Mesenchymal stem cell (in vitro differentiated cells and primary cell): Measurements from ENCODE around the gene APH1A.

Experiments
- DNase-seq: peaks from one replicate; pipeline ENCODE4 v3.0.0-alpha.2; 2013
- H2AFZ ChIP-seq: one replicate; pipeline ENCODE4 v1.6.1; 2013; ENCODE audit warnings: low read depth, mild to moderate bottlenecking, control low read depth, inconsistent platforms, low read length, moderate library complexity
- H2AK5ac ChIP-seq: 2 replicates; pipeline ENCODE4 v1.6.1; 2013; ENCODE audit warnings: low read length, moderate library complexity, mild to moderate bottlenecking, inconsistent platforms; ENCODE audit not compliant: severe bottlenecking
- H2BK120ac ChIP-seq: one replicate; pipeline ENCODE4 v1.6.1; 2013; ENCODE audit warnings: low read depth, mild to moderate bottlenecking, inconsistent platforms, low read length, moderate library complexity
- H2BK12ac ChIP-seq, 2 experiments: one replicate each; pipeline ENCODE4 v1.6.1; 2013; ENCODE audit warnings: inconsistent platforms in 2 of 2, low read length in 2 of 2, mild to moderate bottlenecking in 2 of 2, moderate library complexity in 2 of 2, control low read depth in 1 of 2
- H2BK15ac ChIP-seq: one replicate; pipeline ENCODE4 v1.6.1; 2013; ENCODE audit warnings: mild to moderate bottlenecking, low read depth, inconsistent platforms; ENCODE audit not compliant: poor library complexity, severe bottlenecking
- H2BK5ac ChIP-seq: 2 replicates; pipeline ENCODE4 v1.6.1; 2013; ENCODE audit warnings: low read depth, mild to moderate bottlenecking, low read length, control low read depth, inconsistent platforms; ENCODE audit not compliant: poor library complexity, severe bottlenecking
- H3K14ac ChIP-seq, 2 experiments: one replicate each; pipeline ENCODE4 v1.6.1; 2013; ENCODE audit warnings: inconsistent platforms in 2 of 2, low read length in 2 of 2, control low read depth in 1 of 2, mild to moderate bottlenecking in 1 of 2, moderate library complexity in 1 of 2
- H3K18ac ChIP-seq, 2 experiments: one replicate each; pipeline ENCODE4 v1.6.1; 2013; ENCODE audit warnings: inconsistent platforms in 2 of 2, low read length in 2 of 2, control low read depth in 1 of 2, low read depth in 1 of 2, mild to moderate bottlenecking in 1 of 2
- H3K23ac ChIP-seq, 2 experiments: one replicate each; pipeline ENCODE4 v1.6.1; 2013; ENCODE audit warnings: inconsistent platforms in 2 of 2, low read length in 2 of 2, mild to moderate bottlenecking in 2 of 2, moderate library complexity in 2 of 2, control low read depth in 1 of 2
- H3K27ac ChIP-seq: 2 replicates; pipeline ENCODE4 v1.5.1; 2013; ENCODE audit warnings: mild to moderate bottlenecking, moderate library complexity, low read length, control low read depth, inconsistent platforms; ENCODE audit not compliant: poor library complexity, severe bottlenecking
- H3K27me3 ChIP-seq, 2 experiments: 2 replicates each; pipeline versions ENCODE4 v1.6.1 to v1.7.0; 2013; ENCODE audit warnings: low read length in 2 of 2, mild to moderate bottlenecking in 2 of 2, moderate library complexity in 2 of 2, control low read depth in 1 of 2, inconsistent platforms in 1 of 2; ENCODE audit not compliant: control insufficient read depth in 1 of 2, insufficient read depth in 1 of 2
- H3K36me3 ChIP-seq, 2 experiments: 2 replicates each; pipeline versions ENCODE4 v1.6.1 to v1.7.0; 2013; ENCODE audit warnings: low read length in 2 of 2, control low read depth in 1 of 2, inconsistent platforms in 1 of 2, low read depth in 1 of 2, mild to moderate bottlenecking in 1 of 2; ENCODE audit not compliant: insufficient read depth in 2 of 2, control insufficient read depth in 1 of 2
- H3K4ac ChIP-seq, 2 experiments: one replicate each; pipeline ENCODE4 v1.6.1; 2013; ENCODE audit warnings: inconsistent platforms in 2 of 2, low read length in 2 of 2, mild to moderate bottlenecking in 2 of 2, moderate library complexity in 2 of 2, control low read depth in 1 of 2, low read depth in 1 of 2
- H3K4me1 ChIP-seq: 2 replicates; pipeline ENCODE4 v1.6.1; 2013; ENCODE audit warnings: low read depth, low read length, control low read depth; ENCODE audit not compliant: control insufficient read depth, insufficient read depth
- H3K4me2 ChIP-seq: 2 replicates; pipeline ENCODE4 v1.6.1; 2013; ENCODE audit warnings: low read length, mild to moderate bottlenecking, inconsistent platforms; ENCODE audit not compliant: poor library complexity, severe bottlenecking
- H3K4me3 ChIP-seq, 2 experiments: 2 replicates each; pipeline versions ENCODE4 v1.5.1 to v1.7.0; 2013; ENCODE audit warnings: low read length in 2 of 2, mild to moderate bottlenecking in 2 of 2, control low read depth in 1 of 2, low read depth in 1 of 2; ENCODE audit not compliant: insufficient read depth in 1 of 2
- H3K79me1 ChIP-seq: replicated peaks from 2 replicates; pipeline ENCODE4 v1.6.1; 2013; ENCODE audit warnings: mild to moderate bottlenecking, control low read depth, low read length, inconsistent platforms; ENCODE audit not compliant: poor library complexity, severe bottlenecking
- H3K9ac ChIP-seq: 2 replicates; pipeline ENCODE4 v1.7.0; 2013; ENCODE audit warnings: mild to moderate bottlenecking, low read length, moderate library complexity
- H3K9me3 ChIP-seq: 2 replicates; pipeline ENCODE4 v1.7.0; 2013; ENCODE audit warnings: mild to moderate bottlenecking, low read length; ENCODE audit not compliant: control insufficient read depth
- H4K8ac ChIP-seq: one replicate; pipeline ENCODE4 v1.6.1; 2013; ENCODE audit warnings: inconsistent platforms, mild to moderate bottlenecking, low read length, moderate library complexity
- H4K91ac ChIP-seq: one replicate; pipeline ENCODE4 v1.6.1; 2013; ENCODE audit warnings: mild to moderate bottlenecking, low read length, inconsistent platforms
- WGBS: methylation state at CpG from one replicate; pipeline ENCODE4 v1.1.7; 2013; ENCODE audit warnings: mixed read lengths; 5-methylcytosine and 5-hydroxymethylcytosine counted together

APH1A gene

GRCh38 chr1:150280138-150280707 lies 11.4 kb upstream of the APH1A start:
- Histone ChIP-seq H3K14ac (no peak overlapping the region), H3K23ac (no peak overlapping the region), H2BK15ac (no peak overlapping the region), H4K91ac (no peak overlapping the region), H3K36me3 (peaks cover 0 to 47% of the 10 kb centered on the region in 2 experiments), H2AK5ac (no peak overlapping the region), H3K18ac (no peak overlapping the region), H2BK12ac (no peak overlapping the region), H3K9me3 (no peaks in the 10 kb centered on the region), H3K79me1 (no peaks in the 10 kb centered on the region), H3K4me3 (no peak overlapping the region), H3K9ac (peak overlapping the region; percentile 98), H3K27ac (no peak overlapping the region), H4K8ac (no peak overlapping the region), H2AFZ (no peak overlapping the region), H3K27me3 (peaks cover 0 to 14% of the 10 kb centered on the region in 2 experiments), H3K4me1 (peaks cover 11% of the 10 kb centered on the region), H2BK120ac (no peak overlapping the region), H3K4me2 (no peak overlapping the region), H3K4ac (no peak overlapping the region), H2BK5ac (no peak overlapping the region)
- 90% methylated on average over 6 of the region's 6 CpGs for WGBS
- DNase-seq = no peak

- Histone ChIP-seq H2BK5ac (no peak overlapping the region), H3K4me3 (peak overlapping the region in 1 of 2 experiments; percentile 80), H3K36me3 (peaks cover 0 to 25% of the 10 kb centered on the region in 2 experiments), H2AK5ac (no peak overlapping the region), H3K18ac (no peak overlapping the region), H2BK15ac (no peak overlapping the region), H3K23ac (no peak overlapping the region), H2BK120ac (no peak overlapping the region), H3K4me1 (peaks cover 3% of the 10 kb centered on the region), H4K8ac (no peak overlapping the region), H3K9me3 (no peaks in the 10 kb centered on the region), H3K27me3 (no peaks in the 10 kb centered on the region), H3K14ac (no peak overlapping the region), H3K9ac (peak overlapping the region; percentile 92), H3K4me2 (no peak overlapping the region), H4K91ac (no peak overlapping the region), H3K4ac (no peak overlapping the region), H3K27ac (no peak overlapping the region), H3K79me1 (no peaks in the 10 kb centered on the region), H2AFZ (no peak overlapping the region), H2BK12ac (no peak overlapping the region)
- 77% methylated on average over 1 of the region's 1 CpG for WGBS
- no peak for DNase-seq
Measured at GRCh38 chr1:150273311-150273710, 4.5 kb upstream of the APH1A start.

GRCh38 chr1:150271291-150271959 lies 2.6 kb upstream of the APH1A start:
- Histone ChIP-seq H2BK15ac (no peak overlapping the region), H3K4me1 (peaks cover 11% of the 10 kb centered on the region), H3K14ac (no peak overlapping the region), H4K8ac (no peak overlapping the region), H3K79me1 (peaks cover 8% of the 10 kb centered on the region), H2BK5ac (no peak overlapping the region), H3K9me3 (no peaks in the 10 kb centered on the region), H3K4me3 (no peak overlapping the region), H2AK5ac (no peak overlapping the region), H2BK120ac (no peak overlapping the region), H4K91ac (no peak overlapping the region), H3K23ac (no peak overlapping the region), H3K27me3 (no peaks in the 10 kb centered on the region), H2BK12ac (no peak overlapping the region), H2AFZ (no peak overlapping the region), H3K36me3 (peaks cover 1 to 20% of the 10 kb centered on the region in 2 experiments), H3K4me2 (no peak overlapping the region), H3K27ac (no peak overlapping the region), H3K9ac (peak overlapping the region; percentile 36), H3K4ac (no peak overlapping the region), H3K18ac (no peak overlapping the region)
- no peak for DNase-seq
- WGBS = 97% methylated on average over 7 of the region's 7 CpGs

- Histone ChIP-seq H3K36me3 (peaks cover 13 to 29% of the 10 kb centered on the region in 2 experiments), H3K4ac (peak overlapping the region in 1 of 2 experiments; percentile 12), H2AK5ac (no peak overlapping the region), H2BK5ac (no peak overlapping the region), H2AFZ (no peak overlapping the region), H3K27ac (no peak overlapping the region), H3K23ac (no peak overlapping the region), H3K79me1 (peaks cover 13% of the 10 kb centered on the region), H3K9me3 (no peaks in the 10 kb centered on the region), H2BK12ac (no peak overlapping the region), H3K9ac (peak overlapping the region; percentile 98), H2BK120ac (no peak overlapping the region), H3K4me2 (no peak overlapping the region), H3K27me3 (no peaks in the 10 kb centered on the region), H3K4me1 (peaks cover 11% of the 10 kb centered on the region), H3K18ac (no peak overlapping the region), H3K14ac (no peak overlapping the region), H4K8ac (peak overlapping the region; percentile 28), H3K4me3 (peak overlapping the region in 1 of 2 experiments; percentile 100), H2BK15ac (no peak overlapping the region), H4K91ac (no peak overlapping the region)
- WGBS = 85% methylated on average over 2 of the region's 10 CpGs
- no peak for DNase-seq
Measured at GRCh38 chr1:150269451-150269850, 635 bp upstream of the APH1A start.
